Subcutaneous adipose tissue (tissue), 4 donors: ENCODE results near the gene C1QTNF6. TPM values are rescaled to one million over a fixed set of nuclear protein-coding genes. Genes with fewer than 3 reads are reported as not detected.

Experiments
- total RNA-seq, 4 donors: library from RNA; depleted of rRNA; stranded (reverse); fragments of >200 nt; gene quantifications; one replicate each; pipeline ENCODE4 v1.1.0, GENCODE V29; 2016
- TF ChIP-seq, protein P1 (sequence below): fragments of 450-650 bp; IDR thresholded peaks from one replicate; pipeline ENCODE4 v1.5.1; 2016; ENCODE audit warnings: low read depth, mild to moderate bottlenecking, control low read depth, antibody characterized with exemption, moderate library complexity

Gene C1QTNF6
- total RNA-seq, 4 donors from 2014 or later: 0.33 to 3.2 (median 2.4) TPM

DNA sequence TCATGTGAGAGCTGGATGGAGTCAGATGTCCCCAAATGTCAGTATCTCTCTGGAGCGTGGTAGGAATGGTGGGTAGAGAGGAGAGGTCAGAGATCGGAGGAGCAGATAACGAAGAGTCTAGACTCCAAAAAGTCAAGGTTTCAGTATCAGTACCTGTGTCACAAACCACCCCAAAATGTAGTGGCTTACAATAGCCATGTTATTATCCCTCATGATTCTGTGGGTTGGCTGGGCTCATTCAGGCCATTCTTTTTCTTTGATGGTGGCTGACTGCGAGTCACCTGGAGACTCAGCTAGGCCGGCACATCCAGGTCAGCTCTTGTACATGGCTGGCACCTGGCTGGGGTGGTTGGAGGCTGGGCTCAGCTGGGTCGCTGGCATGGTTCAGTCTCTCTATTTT, 31.5 kb upstream of the C1QTNF6 start:
- TF ChIP-seq, protein P1, sequence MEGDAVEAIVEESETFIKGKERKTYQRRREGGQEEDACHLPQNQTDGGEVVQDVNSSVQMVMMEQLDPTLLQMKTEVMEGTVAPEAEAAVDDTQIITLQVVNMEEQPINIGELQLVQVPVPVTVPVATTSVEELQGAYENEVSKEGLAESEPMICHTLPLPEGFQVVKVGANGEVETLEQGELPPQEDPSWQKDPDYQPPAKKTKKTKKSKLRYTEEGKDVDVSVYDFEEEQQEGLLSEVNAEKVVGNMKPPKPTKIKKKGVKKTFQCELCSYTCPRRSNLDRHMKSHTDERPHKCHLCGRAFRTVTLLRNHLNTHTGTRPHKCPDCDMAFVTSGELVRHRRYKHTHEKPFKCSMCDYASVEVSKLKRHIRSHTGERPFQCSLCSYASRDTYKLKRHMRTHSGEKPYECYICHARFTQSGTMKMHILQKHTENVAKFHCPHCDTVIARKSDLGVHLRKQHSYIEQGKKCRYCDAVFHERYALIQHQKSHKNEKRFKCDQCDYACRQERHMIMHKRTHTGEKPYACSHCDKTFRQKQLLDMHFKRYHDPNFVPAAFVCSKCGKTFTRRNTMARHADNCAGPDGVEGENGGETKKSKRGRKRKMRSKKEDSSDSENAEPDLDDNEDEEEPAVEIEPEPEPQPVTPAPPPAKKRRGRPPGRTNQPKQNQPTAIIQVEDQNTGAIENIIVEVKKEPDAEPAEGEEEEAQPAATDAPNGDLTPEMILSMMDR: no peak

DNA sequence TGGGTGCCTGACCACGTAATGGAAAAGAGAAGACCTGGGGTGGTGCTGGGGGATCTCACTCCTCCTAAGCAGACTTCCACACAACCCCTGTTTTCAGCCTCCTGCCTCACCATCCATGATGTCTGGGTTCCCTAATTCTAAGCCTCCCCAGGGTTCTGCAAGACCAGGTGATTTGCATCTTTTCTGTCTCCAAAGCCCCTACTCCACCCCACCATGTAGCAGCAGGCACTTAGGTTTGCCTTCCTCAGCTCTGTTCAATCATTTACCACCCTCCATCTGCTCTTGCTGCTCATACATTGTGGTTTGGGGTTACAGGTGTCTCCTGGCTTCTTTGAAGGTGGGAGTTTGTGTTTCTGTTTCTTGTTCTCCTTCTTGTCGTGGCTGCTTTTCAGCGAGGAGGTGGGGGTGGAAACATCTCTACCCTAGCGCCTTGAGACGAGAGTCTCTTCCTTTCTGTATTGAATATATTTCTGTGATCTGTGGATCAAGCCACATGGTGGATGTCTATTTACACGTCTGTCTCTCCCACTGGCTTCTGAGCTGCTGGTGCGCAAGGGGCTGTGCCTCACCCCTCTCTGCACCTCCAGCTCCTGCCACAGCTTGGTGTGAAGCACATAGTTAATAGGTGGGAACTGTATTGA, 30.8 kb upstream of the C1QTNF6 start:
- TF ChIP-seq, protein P1: no peak

DNA sequence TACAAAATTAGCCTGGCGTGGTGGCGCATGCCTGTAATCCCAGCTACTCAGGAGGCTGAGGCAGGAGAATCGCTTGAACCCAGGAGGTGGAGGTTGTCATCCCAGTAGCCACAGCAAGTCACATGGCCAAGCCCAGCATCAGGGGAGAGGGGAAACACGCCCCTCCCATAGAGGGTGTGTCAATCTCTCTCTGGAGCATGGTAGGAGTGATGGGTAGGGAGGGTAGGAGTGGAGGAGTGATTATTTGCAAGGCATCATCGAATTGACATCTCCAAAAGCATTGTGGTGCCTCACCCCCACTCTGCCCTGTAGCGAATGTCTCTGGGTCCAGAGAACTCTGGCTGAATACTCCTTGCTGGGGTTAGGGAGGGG, 30.3 kb upstream of the C1QTNF6 start:
- TF ChIP-seq, protein P1: no peak

DNA sequence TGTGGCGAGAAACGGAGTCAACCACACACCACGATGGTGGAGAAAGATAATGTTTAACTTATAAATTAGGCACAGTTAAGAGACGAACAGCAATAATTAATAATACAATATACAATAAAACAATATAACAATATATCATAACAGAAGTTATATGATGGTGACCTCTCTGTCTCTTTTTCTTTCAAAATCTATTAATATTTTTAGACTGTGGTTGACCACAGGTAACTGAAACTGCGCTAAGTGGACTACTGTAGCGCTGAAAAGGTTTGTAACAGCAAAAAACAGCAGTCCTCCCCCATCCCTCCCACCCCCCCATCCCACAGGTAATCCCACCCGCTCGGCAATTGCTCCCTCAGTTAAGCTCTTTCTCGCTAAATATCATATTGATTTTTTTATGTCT, 27.8 kb upstream of the C1QTNF6 start:
- TF ChIP-seq, protein P1: no peak

DNA sequence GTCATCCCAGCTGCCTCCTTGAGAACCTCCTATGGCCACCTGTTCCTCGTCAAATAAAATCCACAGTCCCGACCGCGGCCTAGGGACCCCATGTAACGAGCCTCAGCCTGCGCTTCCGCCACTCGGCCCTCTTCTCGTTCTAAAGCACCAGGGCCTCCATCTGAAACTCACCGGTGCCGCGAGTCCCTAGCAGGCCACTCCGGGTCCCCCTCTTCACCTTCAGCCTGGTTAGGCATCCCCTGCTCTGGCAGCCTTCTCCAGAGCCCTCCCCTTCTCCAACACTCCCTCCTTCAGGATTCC, 26.6 kb upstream of the C1QTNF6 start:
- TF ChIP-seq, protein P1: no peak

DNA sequence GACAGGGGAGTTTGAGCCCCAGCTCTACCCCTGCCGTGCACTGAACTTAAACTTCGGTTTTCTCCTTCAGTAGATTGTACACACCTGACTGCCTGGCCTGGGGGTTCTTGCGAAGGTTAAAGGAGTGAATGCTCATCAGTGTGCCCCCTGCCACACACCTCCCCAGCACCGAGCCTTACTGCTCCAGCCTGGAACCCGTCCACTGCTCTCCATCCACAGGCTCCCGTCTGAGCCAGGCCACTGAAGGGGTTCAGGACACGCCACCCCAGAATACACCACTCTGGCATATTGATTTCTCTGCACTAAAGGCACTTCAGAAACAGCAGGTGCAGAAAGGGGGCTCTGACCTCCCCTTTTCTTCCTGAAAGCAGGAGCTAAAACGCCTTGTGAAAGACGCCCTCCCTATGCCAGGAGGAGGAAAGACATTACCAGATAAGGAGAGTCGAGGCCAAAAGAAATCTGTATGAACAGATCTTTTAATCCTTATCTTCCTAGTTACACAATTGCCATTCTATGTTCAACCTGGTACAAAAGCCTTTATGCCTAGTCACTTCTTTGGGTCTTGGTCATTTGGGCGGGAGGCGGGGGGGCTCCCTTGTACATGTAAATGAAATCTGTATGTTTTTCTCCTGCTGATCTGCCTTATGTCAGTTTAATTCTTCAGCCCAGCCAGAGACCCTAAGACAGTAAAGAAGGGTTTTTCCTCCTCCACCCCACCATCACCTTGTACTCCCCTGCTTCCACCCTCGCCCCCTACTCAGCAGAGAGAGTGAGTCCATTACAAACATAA, 26.1 kb upstream of the C1QTNF6 start:
- TF ChIP-seq, protein P1: no peak

DNA sequence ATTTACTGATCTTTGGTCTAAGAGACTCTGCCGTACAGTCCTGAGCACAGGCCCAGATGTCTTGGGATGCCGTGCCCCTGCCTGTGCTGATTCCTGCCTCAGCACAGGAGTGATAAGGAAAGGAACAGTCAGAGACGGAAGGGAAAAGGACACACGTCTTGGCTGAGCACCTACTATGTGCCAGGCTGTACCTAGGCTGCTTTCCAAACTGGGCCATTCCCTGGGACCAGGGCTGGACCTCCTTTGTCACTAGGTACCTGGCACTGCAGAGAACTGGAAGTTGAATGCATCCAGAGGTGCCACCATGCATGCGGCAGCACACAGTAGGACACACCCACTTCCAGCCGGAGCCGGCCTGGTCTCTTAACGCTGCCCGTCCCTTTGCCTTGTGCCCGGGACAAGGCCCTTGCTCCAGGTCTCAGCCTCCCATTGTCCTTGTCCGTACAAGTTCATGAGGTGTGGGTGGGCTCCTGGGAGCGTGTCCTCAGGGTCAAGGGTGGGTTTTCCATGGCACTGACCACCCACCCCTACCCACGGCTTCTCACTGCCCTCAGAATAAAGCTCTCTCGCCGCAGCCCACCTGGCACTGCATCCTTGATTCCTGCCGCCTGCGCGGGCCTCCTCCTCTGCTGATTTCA, 25.3 kb upstream of the C1QTNF6 start:
- TF ChIP-seq, protein P1: no peak
